HG03159 (cell line): ENCODE measurements around the gene KIF4A.
"Not testable (repeated sequence)": the region's sequence is repeated elsewhere in the genome, so short reads cannot be mapped to it uniquely, and the experiment has no call there.

Source experiments
- ATAC-seq: cut with Tn5 transposase; IDR thresholded peaks from one replicate; pipeline ENCODE4 v1.9.1; 2021; ENCODE audit warnings: mild to moderate bottlenecking, moderate library complexity; ENCODE audit not compliant: unreplicated experiment

The KIF4A gene

DNA sequence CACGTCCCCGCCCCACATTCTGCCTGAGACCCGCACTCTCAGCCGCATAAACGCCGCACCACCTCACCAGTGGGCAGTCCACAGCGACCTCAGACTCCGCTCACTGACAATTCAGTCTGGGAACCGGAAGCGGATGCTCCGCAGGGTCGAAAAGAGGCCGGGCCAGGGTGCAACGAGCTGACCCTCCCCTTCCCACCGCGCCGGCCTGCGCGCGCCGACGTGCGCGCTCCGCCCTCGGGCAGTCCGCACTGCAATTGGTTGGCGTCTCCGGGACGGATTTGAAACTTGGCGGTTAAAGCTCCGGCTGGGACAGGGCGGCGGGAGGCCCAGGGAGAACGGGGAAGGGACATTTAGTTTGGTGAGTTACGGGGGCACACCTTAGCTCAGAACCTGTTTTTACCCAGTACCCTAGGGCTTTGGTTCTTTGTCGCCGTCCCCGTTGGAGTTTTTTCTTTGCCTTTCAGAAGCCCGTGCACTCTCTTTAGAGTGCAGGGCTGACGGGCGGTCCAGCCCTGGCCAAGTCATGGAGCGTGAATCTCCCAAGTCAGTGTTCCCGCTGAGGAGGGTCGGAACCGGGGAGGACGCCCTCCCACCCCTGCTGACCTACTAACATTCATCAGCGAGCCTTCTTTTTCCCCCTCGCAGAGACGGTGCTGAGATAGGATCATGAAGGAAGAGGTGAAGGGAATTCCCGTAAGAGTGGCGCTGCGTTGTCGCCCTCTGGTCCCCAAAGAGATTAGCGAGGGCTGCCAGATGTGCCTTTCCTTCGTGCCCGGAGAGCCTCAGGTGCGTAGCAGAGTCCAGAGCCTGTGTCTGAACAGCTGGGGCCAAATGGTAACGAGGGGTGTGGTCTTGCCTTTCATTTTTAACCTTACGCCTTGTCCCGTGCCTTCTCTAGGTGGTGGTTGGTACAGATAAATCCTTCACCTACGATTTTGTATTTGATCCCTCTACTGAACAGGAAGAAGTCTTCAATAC, at the start of gene KIF4A, which contains the start of gene PDZD11:
Gene KIF4A, plus strand, starts transcription at position 312 of the 978 bp plus-strand sequence. Its CDS starts 355 bp downstream, at position 667.
Gene PDZD11, minus strand, starts transcription at position 135 of the 978 bp plus-strand sequence. CDS start 586 bp downstream, outside the sequence.
- peak; percentile 96 for ATAC-seq

DNA sequence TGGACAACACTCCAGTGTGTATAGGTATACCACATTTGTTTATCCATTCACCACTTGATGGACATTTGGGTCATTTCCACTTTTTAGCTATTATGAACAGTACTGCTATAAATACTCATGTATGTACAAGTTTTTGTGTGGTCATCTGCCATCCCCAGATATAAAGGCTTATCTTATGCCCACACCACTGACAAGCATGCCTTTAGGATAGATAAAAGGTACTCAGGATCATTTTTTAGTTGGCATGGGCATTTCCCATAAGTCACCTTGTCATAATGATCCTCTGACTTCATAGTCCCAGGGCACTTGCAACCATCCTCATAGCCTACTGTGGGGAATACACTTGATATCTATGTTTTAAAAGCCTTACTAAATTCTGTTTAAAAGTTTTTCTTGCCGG, 49.2 kb upstream of the KIF4A start:
- no peak for ATAC-seq

- no peak for ATAC-seq
Observed at GRCh38 chrX:70241501-70241900, 48.4 kb upstream of the KIF4A start.

GRCh38 chrX:70243601-70244000, 46.3 kb upstream of the KIF4A start:
- not testable (repeated sequence) for ATAC-seq

- no peak for ATAC-seq
Observed at GRCh38 chrX:70244881-70245280, 45.0 kb upstream of the KIF4A start.

- no peak for ATAC-seq
Observed at GRCh38 chrX:70247252-70247651, 42.7 kb upstream of the KIF4A start.

DNA sequence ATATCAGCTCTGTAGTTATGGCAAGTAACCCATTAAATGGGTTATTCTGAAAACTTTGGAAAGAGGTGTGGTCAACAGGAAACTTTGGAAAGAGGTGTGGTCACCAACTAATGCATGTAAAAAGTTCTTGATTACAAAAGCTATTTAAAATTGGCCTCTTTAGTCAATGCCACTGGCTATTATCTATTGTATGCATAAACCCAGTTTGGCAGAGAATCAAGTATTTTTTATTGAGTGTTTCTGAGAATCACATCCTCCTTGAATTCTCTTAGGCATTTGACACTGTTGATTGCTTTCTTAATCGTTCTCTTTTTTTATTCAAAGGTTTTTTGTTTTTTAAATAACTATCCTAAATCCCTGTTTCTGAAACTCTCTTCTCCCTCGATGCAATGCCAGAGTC, 37.4 kb upstream of the KIF4A start:
- ATAC-seq, result no peak

DNA sequence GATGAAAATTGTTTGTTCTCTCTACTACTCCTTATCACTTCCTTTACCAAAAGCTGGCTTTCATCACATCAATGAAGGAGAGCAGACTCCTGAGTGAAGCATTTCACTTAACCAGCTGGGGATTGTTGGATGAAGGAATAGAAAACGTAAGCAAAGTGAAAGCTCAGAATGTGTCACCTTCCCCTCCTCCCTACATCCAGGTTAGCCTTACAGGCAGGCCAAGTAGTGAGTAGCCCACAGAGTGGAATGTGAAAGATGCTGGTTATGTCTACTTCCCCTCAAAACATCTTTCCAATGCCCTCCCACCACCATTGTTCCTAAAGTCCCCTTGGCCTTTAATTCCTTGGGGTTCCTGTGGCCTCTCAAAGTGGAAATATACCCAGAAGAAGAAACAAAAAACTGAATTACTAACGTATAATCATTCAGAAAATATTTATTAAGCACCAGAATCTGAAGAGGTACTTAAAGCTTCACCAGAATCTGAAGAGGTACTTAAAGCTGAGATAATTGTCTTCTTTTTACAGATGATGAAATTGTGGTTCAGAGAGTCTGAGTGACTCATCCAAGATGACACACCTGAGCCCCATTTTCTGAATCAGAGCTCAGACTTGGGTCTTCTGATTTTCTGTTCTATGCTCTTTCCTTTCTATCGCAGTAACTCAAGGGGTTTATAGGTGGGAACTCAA, 36.4 kb upstream of the KIF4A start:
- no peak for ATAC-seq

DNA sequence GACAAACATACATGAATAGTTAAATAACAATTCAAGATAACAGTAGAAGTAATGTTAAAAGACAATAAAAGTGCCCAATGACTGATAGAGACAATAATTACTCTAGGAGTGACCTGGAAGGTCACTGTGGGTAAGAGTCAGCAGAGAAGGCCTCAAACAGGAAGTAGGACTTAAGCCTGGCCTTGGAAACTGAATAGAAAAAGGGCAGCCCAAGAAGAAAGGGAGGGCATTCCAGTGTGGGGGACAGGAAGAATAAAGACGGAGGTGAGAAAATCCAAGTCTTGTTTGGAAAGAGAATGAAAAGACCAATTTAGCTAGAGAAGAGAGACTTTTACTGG, 35.9 kb upstream of the KIF4A start:
- ATAC-seq, result no peak

GRCh38 chrX:70254909-70255308, 35.0 kb upstream of the KIF4A start:
- ATAC-seq, result no peak

- ATAC-seq, result no peak
Observed at GRCh38 chrX:70255452-70255851, 34.5 kb upstream of the KIF4A start.

DNA sequence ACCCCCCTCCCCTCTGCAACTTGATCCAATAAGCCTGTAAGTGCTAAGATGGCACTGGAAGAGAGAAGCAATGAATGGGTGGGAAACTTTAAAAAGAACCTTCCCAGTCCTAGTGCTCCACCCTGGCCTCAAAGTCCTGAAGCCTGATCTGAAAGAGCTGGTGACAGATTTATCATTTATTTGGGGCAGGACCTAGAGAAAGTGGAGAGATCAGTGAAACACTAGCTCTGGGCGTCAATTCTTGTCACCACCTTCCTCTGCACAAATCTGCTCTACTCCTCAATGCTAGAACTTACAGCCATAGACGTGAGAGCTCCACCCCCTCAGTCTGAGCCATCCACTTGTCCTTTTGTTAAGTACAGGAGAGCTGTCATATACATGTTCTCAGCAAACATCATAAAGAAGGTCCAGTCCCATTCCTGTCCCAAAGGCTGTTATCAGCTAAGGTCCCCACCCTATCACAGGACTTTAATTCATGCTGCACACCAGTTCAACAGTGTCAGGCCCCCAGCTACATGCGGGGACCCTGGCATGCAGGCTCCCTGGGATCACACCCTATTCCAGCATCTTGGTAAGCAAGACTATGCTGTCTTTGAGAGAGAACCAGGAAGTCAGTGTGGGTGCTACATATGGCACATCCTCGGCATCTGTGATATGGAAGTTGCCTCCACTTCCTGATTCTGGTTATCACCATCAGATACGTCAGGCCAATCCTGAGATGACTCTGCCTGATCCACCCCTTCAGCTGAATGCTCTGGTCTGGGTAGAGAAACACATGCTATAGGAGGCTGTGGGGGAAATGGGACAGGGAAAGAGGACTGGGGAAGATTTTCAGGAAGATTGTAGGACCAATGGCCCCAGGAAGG, 32.2 kb upstream of the KIF4A start:
- ATAC-seq, result no peak

DNA sequence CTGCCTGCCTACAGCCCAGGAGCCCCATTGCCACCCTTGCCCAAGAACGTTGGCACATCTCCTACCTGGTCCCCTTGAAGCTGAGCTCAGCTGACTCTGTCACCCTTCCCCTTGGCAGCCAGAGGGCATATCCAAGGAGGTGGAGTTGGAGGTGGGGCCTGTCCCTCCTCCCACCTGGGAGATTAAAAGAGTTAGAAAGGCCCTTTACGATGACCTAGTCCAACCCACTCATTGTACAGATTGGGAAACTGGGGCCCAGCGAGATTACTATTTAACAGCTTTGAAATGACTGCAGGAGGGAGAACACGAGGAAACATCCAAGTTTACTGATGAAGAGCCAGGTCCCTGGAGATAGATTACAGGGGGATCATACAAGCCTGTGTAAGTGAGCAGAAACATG, 29.8 kb upstream of the KIF4A start, which contains the start of gene P2RY4:
Gene P2RY4, minus strand, starts transcription at position 101 of the 400 bp plus-strand sequence. CDS start 580 bp downstream, outside the sequence.
- ATAC-seq, result no peak

- ATAC-seq, result peak; percentile 63
Observed at GRCh38 chrX:70262952-70263567, 26.8 kb upstream of the KIF4A start.

GRCh38 chrX:70264784-70265183, 25.1 kb upstream of the KIF4A start:
- ATAC-seq, result no peak

GRCh38 chrX:70268034-70268433, 21.9 kb upstream of the KIF4A start, which contains the start of gene ARR3:
Gene ARR3, plus strand, starts transcription at chrX:70268334. Its CDS starts 1,052 bp downstream, at chrX:70269386.
- no peak for ATAC-seq

GRCh38 chrX:70274029-70274428, 15.9 kb upstream of the KIF4A start:
- not testable (repeated sequence) for ATAC-seq

DNA sequence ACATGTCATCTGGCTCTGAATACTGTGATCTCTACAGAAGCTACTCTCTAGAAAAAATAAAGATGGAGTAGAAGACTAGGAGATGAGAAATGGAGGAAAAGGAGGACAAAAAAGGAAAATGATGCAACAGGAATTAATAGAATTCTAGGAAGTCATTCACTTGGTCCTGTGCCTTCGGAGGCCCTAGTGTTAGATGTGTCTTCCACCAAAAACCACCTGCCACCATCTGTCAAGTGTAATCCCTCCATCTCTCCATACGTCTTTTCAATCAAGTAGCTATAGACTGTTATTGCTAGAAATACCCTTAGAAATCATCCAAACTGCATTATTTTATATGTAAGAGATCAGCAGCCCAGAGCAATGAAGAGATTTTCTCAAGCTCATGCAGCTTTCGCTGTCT, 10.8 kb upstream of the KIF4A start:
- no peak for ATAC-seq

DNA sequence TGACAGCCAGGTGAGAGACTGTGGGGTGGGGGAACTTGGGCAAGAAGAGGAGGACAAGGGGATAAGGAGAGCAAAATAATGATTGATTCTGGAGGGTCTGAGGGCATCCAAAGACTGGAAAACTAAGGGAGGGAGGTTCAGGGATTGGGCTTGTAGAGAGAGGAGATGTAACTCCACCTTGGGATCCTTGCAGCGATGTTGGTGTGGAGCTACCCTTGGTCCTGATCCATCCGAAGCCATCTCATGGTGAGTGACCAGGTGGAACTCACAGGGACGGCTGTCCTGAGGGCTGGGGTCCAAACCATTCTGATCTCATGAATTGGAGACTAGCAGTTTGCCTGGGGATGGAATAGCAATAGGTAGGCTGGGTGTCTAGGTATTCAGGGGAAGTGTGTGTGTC, 9.3 kb upstream of the KIF4A start:
- no peak for ATAC-seq

- no peak for ATAC-seq
Observed at GRCh38 chrX:70281951-70282350, 8.0 kb upstream of the KIF4A start, which contains the start of gene RAB41. Gene RAB41, plus strand, starts transcription at chrX:70282172. Its CDS starts 46 bp downstream, at chrX:70282218.
